Endometrial microvascular endothelial cells (primary cell): ENCODE measurements around the gene KRTAP13-3. TPM values are rescaled to one million over a fixed set of nuclear protein-coding genes. Genes with fewer than 3 reads are reported as not detected.

Experiments
- in situ Hi-C: cut with HindIII; loops from 2 replicates; pipeline ENCODE4 v1.10.0; 2017; ENCODE audit warnings: low sequenced_read_pairs, low pct_unique_long_range_greater_than_20kb; ENCODE audit errors: inconsistent ontology term
- total RNA-seq: library from RNA; depleted of rRNA; stranded (reverse); fragments of >200 nt; gene quantifications from one replicate; pipeline ENCODE4 v1.2.3, GENCODE V29; 2015; ENCODE audit errors: inconsistent ontology term

The KRTAP13-3 gene
- not detected for total RNA-seq

GRCh38 chr21:30425826-30426225 lies at the start of gene KRTAP13-3:
KRTAP13-3 (minus strand) TSS chr21:30425926; CDS start chr21:30425912, 14 bp downstream.
- in situ Hi-C loops: no loop called here

- in situ Hi-C loops: no loop called here
These were observed 43.4 kb upstream of the KRTAP13-3 start for GRCh38 chr21:30468900-30469714.

GRCh38 chr21:30463713-30464112 lies 38.0 kb upstream of the KRTAP13-3 start:
- in situ Hi-C loops: no loop called here

GRCh38 chr21:30448514-30448913 lies 22.8 kb upstream of the KRTAP13-3 start:
- in situ Hi-C loops: no loop called here

- in situ Hi-C loops: no loop called here
These were observed 21.3 kb upstream of the KRTAP13-3 start for GRCh38 chr21:30447056-30447455.

GRCh38 chr21:30444204-30444603 lies 18.5 kb upstream of the KRTAP13-3 start:
- in situ Hi-C loops: no loop called here

- in situ Hi-C loops: no loop called here
These were observed 17.5 kb upstream of the KRTAP13-3 start for GRCh38 chr21:30443226-30443625.

GRCh38 chr21:30439975-30440374 lies 14.2 kb upstream of the KRTAP13-3 start, which contains the start of gene KRTAP15-1:
KRTAP15-1 (plus strand) TSS chr21:30440275; CDS start chr21:30440328, 53 bp downstream.
- in situ Hi-C loops: no loop called here

GRCh38 chr21:30437010-30437565 lies 11.4 kb upstream of the KRTAP13-3 start:
- in situ Hi-C loops: no loop called here

GRCh38 chr21:30434033-30434631 lies 8.4 kb upstream of the KRTAP13-3 start:
- in situ Hi-C loops: no loop called here

- in situ Hi-C loops: no loop called here
These were observed 4.5 kb upstream of the KRTAP13-3 start, which contains the start of gene KRTAP13-4 for GRCh38 chr21:30430170-30430655. KRTAP13-4 (plus strand) TSS chr21:30430220; CDS start chr21:30430276, 56 bp downstream.

GRCh38 chr21:30426731-30427130 lies 1.0 kb upstream of the KRTAP13-3 start:
- in situ Hi-C loops: no loop called here

- in situ Hi-C loops: no loop called here
These were observed 9.7 kb downstream of the KRTAP13-3 start for GRCh38 chr21:30415993-30416392.

- in situ Hi-C loops: no loop called here
These were observed 16.8 kb downstream of the KRTAP13-3 start for GRCh38 chr21:30408782-30409494.

- in situ Hi-C loops: no loop called here
These were observed 30.0 kb downstream of the KRTAP13-3 start, which contains the start of gene KRTAP13-1 for GRCh38 chr21:30395731-30396130. KRTAP13-1 (plus strand) TSS chr21:30396031; CDS start chr21:30396087, 56 bp downstream.

GRCh38 chr21:30391492-30392025 lies 34.2 kb downstream of the KRTAP13-3 start:
- in situ Hi-C loops: no loop called here

- in situ Hi-C loops: no loop called here
These were observed 43.5 kb downstream of the KRTAP13-3 start for GRCh38 chr21:30382201-30382600.
